22Rv1 (cell line): Measurements from ENCODE around the gene ATF1.
A peak's percentile ranks its signal among the peaks of the same experiment; 100 is the strongest.
"Not testable (repeated sequence)": the region's sequence is repeated elsewhere in the genome, so short reads cannot be mapped to it uniquely, and the experiment has no call there.

Source experiments
- H3K27ac ChIP-seq: fragments of 450-650 bp; 2 replicates; pipeline ENCODE4 v1.5.1; 2017
- CTCF ChIP-seq: fragments of 450-650 bp; IDR thresholded peaks from 2 replicates; pipeline ENCODE4 v1.5.1; 2017; ENCODE audit warnings: mild to moderate bottlenecking
- ZFX ChIP-seq: fragments of 450-650 bp; IDR thresholded peaks from 2 replicates; pipeline ENCODE4 v1.6.1; 2017; ENCODE audit warnings: antibody characterized with exemption, borderline replicate concordance

Gene ATF1

GRCh38 chr12:50820177-50820576 is 56.3 kb downstream of the ATF1 start:
- no peak overlapping the region for H3K27ac ChIP-seq
- TF ChIP-seq ZFX (no peak), CTCF (no peak)

GRCh38 chr12:50822082-50822481 is 58.2 kb downstream of the ATF1 start:
- no peak overlapping the region for H3K27ac ChIP-seq
- no peak for TF ChIP-seq ZFX
- TF ChIP-seq CTCF: no peak

GRCh38 chr12:50823724-50824123 is 59.8 kb downstream of the ATF1 start:
- H3K27ac ChIP-seq: not testable (repeated sequence)

GRCh38 chr12:50824914-50825313 is 61.0 kb downstream of the ATF1 start:
- TF ChIP-seq ZFX: no peak
- TF ChIP-seq CTCF: no peak
- H3K27ac ChIP-seq: peak overlapping the region; percentile 14

- H3K27ac ChIP-seq: peak overlapping the region; percentile 14
- TF ChIP-seq ZFX: no peak
- peak; percentile 86 for TF ChIP-seq CTCF
These were observed 61.5 kb downstream of the ATF1 start for GRCh38 chr12:50825372-50825838.

GRCh38 chr12:50828121-50828520 is 64.2 kb downstream of the ATF1 start:
- TF ChIP-seq ZFX (no peak), CTCF (no peak)

GRCh38 chr12:50828886-50829285 is 65.0 kb downstream of the ATF1 start:
- H3K27ac ChIP-seq: no peak overlapping the region
- TF ChIP-seq CTCF (no peak), ZFX (no peak)

More at GRCh38 chr12:50828121-50828520, 64.2 kb downstream of the ATF1 start:
- H3K27ac ChIP-seq: no peak overlapping the region

GRCh38 chr12:50833801-50834200 is 69.9 kb downstream of the ATF1 start:
- H3K27ac ChIP-seq: not testable (repeated sequence)
